HepG2 (cell line): Measurements from ENCODE around the gene SRBD1. TPM values are rescaled to one million over a fixed set of nuclear protein-coding genes. Genes with fewer than 3 reads are reported as not detected.

ENCODE experiments used
- ATAC-seq: fragments of 200-7000 bp; cut with Tn5 transposase; 3 replicates; pipeline ENCODE4 v1.9.1; 2020; ENCODE audit warnings: mild to moderate bottlenecking, moderate library complexity
- BruUV-seq: library from RNA; stranded (reverse); fragments of 400-500 nt; replicated peaks from 2 replicates; lab custom pipeline; 2021; lab: Mats Ljungman, UMichigan
- CTCF ChIA-PET: fragments of 300-600 bp; formaldehyde crosslinking; extraction: SDS; loops from one replicate; lab custom pipeline; 2021; ENCODE audit warnings: low total read pairs, inconsistent platforms, low intra/inter-chr PET ratio; lab: Yijun Ruan, JAX
- POLR2A ChIA-PET: fragments of 350-600 bp; sonication (Branson Sonifier 250); formaldehyde crosslinking; loops from one replicate; lab custom pipeline; 2020; ENCODE audit warnings: antibody characterized with exemption, inconsistent platforms; lab: Yijun Ruan, JAX
- DNase-seq: peaks from one replicate; pipeline ENCODE4 v3.0.0-alpha.2; 2015; ENCODE audit warnings: low spot score
- FAIRE-seq: peaks from 3 replicates; lab custom pipeline; 2011; peaks lifted over from hg19 to GRCh38; lab: Jason Lieb, UNC
- H2AFZ ChIP-seq: one replicate; pipeline ENCODE4 v1.6.1; 2011; ENCODE audit warnings: low read length, inconsistent platforms
- H3K27ac ChIP-seq: fragments of 300-600 bp; 3 replicates; pipeline ENCODE4 v1.8.0; 2011; ENCODE audit warnings: mixed run types, mild to moderate bottlenecking, mixed read lengths, low read length, inconsistent platforms; ENCODE audit not compliant: insufficient read depth; ENCODE audit errors: extremely low read length
- H3K27me3 ChIP-seq, 2 experiments: fragments of 200-600 bp in 1 of 2; 2 replicates in 1 of 2; 3 replicates in 1 of 2; pipeline versions ENCODE4 v1.6.0 to v1.8.0; 2011; ENCODE audit warnings: low read length in 2 of 2, mild to moderate bottlenecking in 2 of 2, moderate library complexity in 2 of 2, inconsistent platforms in 1 of 2; ENCODE audit not compliant: insufficient read depth in 2 of 2, control insufficient read depth in 1 of 2
- H3K36me3 ChIP-seq, 2 experiments: fragments of 200-600 bp in 1 of 2; replicated peaks in 1 of 2; 2 replicates in 1 of 2; 3 replicates in 1 of 2; pipeline versions ENCODE4 v1.5.1 to v1.8.0; 2011; ENCODE audit warnings: low read length in 2 of 2, inconsistent platforms in 1 of 2; ENCODE audit not compliant: insufficient read depth in 2 of 2, control insufficient read depth in 1 of 2
- H3K4me1 ChIP-seq: 2 replicates; pipeline ENCODE4 v1.5.1; 2012; ENCODE audit warnings: low read length, inconsistent platforms; ENCODE audit not compliant: insufficient read depth
- H3K4me2 ChIP-seq: 2 replicates; pipeline ENCODE4 v1.6.0; 2011; ENCODE audit warnings: low read depth, low read length, inconsistent platforms
- H3K4me3 ChIP-seq, 3 experiments: fragments of 200-600 bp in 1 of 3; sonication (generic), shearing (Covaris generic) in 1 of 3; replicated peaks in 1 of 3; 2 replicates each; pipeline ENCODE4 v1.5.1; 2011 to 2016; ENCODE audit warnings: low read length in 3 of 3, inconsistent platforms in 2 of 3, low read depth in 2 of 3, mild to moderate bottlenecking in 2 of 3, control low read depth in 1 of 3, mixed read lengths in 1 of 3; ENCODE audit not compliant: insufficient read depth in 1 of 3
- H3K79me2 ChIP-seq: one replicate; pipeline ENCODE4 v1.6.1; 2011; ENCODE audit warnings: low read length, inconsistent platforms; ENCODE audit not compliant: insufficient read depth
- H3K9ac ChIP-seq: 2 replicates; pipeline ENCODE4 v1.6.0; 2011; ENCODE audit warnings: mild to moderate bottlenecking, low read depth, low read length, inconsistent platforms; ENCODE audit not compliant: insufficient read depth
- H3K9me3 ChIP-seq: 2 replicates; pipeline ENCODE4 v1.5.1; 2012; ENCODE audit warnings: mild to moderate bottlenecking, low read length
- H4K20me1 ChIP-seq: 2 replicates; pipeline ENCODE4 v1.6.0; 2011; ENCODE audit warnings: inconsistent platforms, mild to moderate bottlenecking, low read length, moderate library complexity; ENCODE audit not compliant: insufficient read depth
- ADNP ChIP-seq: sonication (generic); formaldehyde crosslinking; IDR thresholded peaks from 2 replicates; pipeline ENCODE4 v1.4.0; 2020; ENCODE audit warnings: missing genetic modification reagents
- FOXP4 ChIP-seq: sonication (generic); formaldehyde crosslinking; IDR thresholded peaks from 2 replicates; pipeline ENCODE4 v1.4.0; 2020; ENCODE audit warnings: missing genetic modification reagents
- KDM4B ChIP-seq: sonication (generic); formaldehyde crosslinking; IDR thresholded peaks from 2 replicates; pipeline ENCODE4 v1.4.0; 2020; ENCODE audit warnings: missing genetic modification reagents
- PTBP1 ChIP-seq: fragments of 200-400 bp; formaldehyde crosslinking; IDR thresholded peaks from 2 replicates; pipeline ENCODE4 v1.6.1; 2018; ENCODE audit warnings: low read length, low read depth; ENCODE audit not compliant: poor library complexity, severe bottlenecking
- RNF219 ChIP-seq: sonication (generic); formaldehyde crosslinking; IDR thresholded peaks from 2 replicates; pipeline ENCODE4 v1.5.0; 2020; ENCODE audit warnings: mild to moderate bottlenecking, missing genetic modification reagents
- RXRB ChIP-seq: IDR thresholded peaks from 2 replicates; pipeline ENCODE4 v1.6.1; 2016; ENCODE audit warnings: borderline replicate concordance, missing genetic modification reagents, missing compliant biosample characterization
- THAP11 ChIP-seq: IDR thresholded peaks from 2 replicates; pipeline ENCODE4 v1.6.1; 2016; ENCODE audit warnings: missing biosample characterization, missing genetic modification reagents
- THAP9 ChIP-seq: sonication (generic); formaldehyde crosslinking; IDR thresholded peaks from 2 replicates; pipeline ENCODE4; 2020; ENCODE audit warnings: missing genetic modification reagents, mild to moderate bottlenecking, borderline replicate concordance
- ZFP1 ChIP-seq: IDR thresholded peaks from 2 replicates; pipeline ENCODE4 v1.6.1; 2016
- ZFP91 ChIP-seq: sonication (generic); formaldehyde crosslinking; IDR thresholded peaks from 2 replicates; pipeline ENCODE4 v1.9.0; 2022; ENCODE audit warnings: missing genetic modification reagents, mild to moderate bottlenecking, borderline replicate concordance
- ZNF30 ChIP-seq: sonication (generic); formaldehyde crosslinking; IDR thresholded peaks from 2 replicates; pipeline ENCODE4 v1.5.0; 2020; ENCODE audit warnings: mild to moderate bottlenecking, missing genetic modification reagents
- ZNF768 ChIP-seq: sonication (generic); formaldehyde crosslinking; IDR thresholded peaks from 2 replicates; pipeline ENCODE4 v1.4.0; 2020; ENCODE audit warnings: missing genetic modification reagents
- WGBS: methylation state at CpG from one replicate; pipeline ENCODE4 v1.1.6; 2017; ENCODE audit warnings: low lambda C conversion rate; 5-methylcytosine and 5-hydroxymethylcytosine counted together
- in situ Hi-C: cut with HindIII; loops from 2 replicates; pipeline ENCODE4 v1.10.0; 2017; ENCODE audit warnings: low pct_unique_long_range_greater_than_20kb; ENCODE audit not compliant: extremely low pct_ligation_motif_present
- intact Hi-C: fragments of 100-400 bp; cut with micrococcal nuclease; formaldehyde crosslinking; loops from one replicate; pipeline ENCODE4 v1.10.0; 2022; ENCODE audit not compliant: unreplicated experiment
- polyA plus RNA-seq, 8 experiments: library from polyadenylated mRNA; depleted of rRNA in 3 of 8; stranded (reverse) in 7 of 8; unstranded in 1 of 8; fragments of >200 nt; fragmentation: Illumina TruSeq in 4 of 8; extraction: Trizol in 4 of 8; gene quantifications; 2 replicates each; pipeline versions ENCODE4 v1.2.1 to v1.2.3, GENCODE V29; 2011 to 2016; ENCODE audit warnings: low read depth in 4 of 8, missing spikeins in 1 of 8, mixed read lengths in 1 of 8; ENCODE audit not compliant: insufficient read depth in 1 of 8
- total RNA-seq, 5 experiments: library from RNA; depleted of rRNA; stranded (reverse); fragments of >200 nt; fragmentation: Illumina TruSeq; extraction: Trizol; gene quantifications; 2 replicates each; pipeline ENCODE4 v1.2.3, GENCODE V29; 2016; ENCODE audit warnings: low read depth in 1 of 5

SRBD1 gene
- total and polyA plus RNA-seq, 2 of the 13 experiments (the other 11 are each of a cell fraction or from before 2014, with no cell fraction given), result 3.2 to 23.9 TPM

- CTCF ChIA-PET, result no interaction called here
- Histone ChIP-seq H3K79me2 (no peaks in the 10 kb centered on the region), H3K4me1 (no peaks in the 10 kb centered on the region), H3K9ac (no peak overlapping the region), H2AFZ (no peak overlapping the region), H3K27ac (no peak overlapping the region), H3K4me3 (no peak overlapping the region), H3K27me3 (peaks cover 0 to 26% of the 10 kb centered on the region in 2 experiments; a peak in 4 of 5 replicates), H3K4me2 (no peak overlapping the region), H4K20me1 (no peaks in the 10 kb centered on the region), H3K36me3 (no peaks in the 10 kb centered on the region), H3K9me3 (no peaks in the 10 kb centered on the region)
- TF ChIP-seq ZNF768 (CRISPR knock-in tag) (no peak), PTBP1 (no peak), ZFP1 (no peak), RNF219 (CRISPR knock-in tag) (no peak), RXRB (CRISPR knock-in tag) (no peak), ZNF30 (CRISPR knock-in tag) (no peak), ADNP (CRISPR knock-in tag) (no peak), ZFP91 (CRISPR knock-in tag) (no peak), FOXP4 (CRISPR knock-in tag) (no peak), THAP9 (no peak), KDM4B (CRISPR knock-in tag) (no peak), THAP11 (CRISPR knock-in tag) (no peak)
- POLR2A ChIA-PET, result no interaction called here
- DNase-seq (no peak), FAIRE-seq (no peak), ATAC-seq (no peak)
- no TSS peak for BruUV-seq
- intact Hi-C loops (no loop called here), in situ Hi-C loops (no loop called here)
- WGBS, result 39% methylated on average over 5 of the region's 5 CpGs
Measured at GRCh38 chr2:45634223-45634622, 23.2 kb upstream of the SRBD1 start.
